Chondrocyte (in vitro differentiated cells): ENCODE results near the gene DLX3. TPM values are rescaled to one million over a fixed set of nuclear protein-coding genes. Genes with fewer than 3 reads are reported as not detected.
A peak's percentile ranks its signal among the peaks of the same experiment; 100 is the strongest.

Experiments used
- DNase-seq: peaks from one replicate; pipeline ENCODE4 v3.0.0; 2021; ENCODE audit warnings: mixed read lengths, low spot score
- H3K27ac Mint-ChIP-seq: one replicate; pipeline ENCODE4 v1.8.0; 2021; ENCODE audit warnings: mild to moderate bottlenecking, moderate library complexity, mixed read lengths; ENCODE audit not compliant: unreplicated experiment
- H3K27me3 Mint-ChIP-seq: 2 replicates; pipeline ENCODE4 v1.8.0; 2021; ENCODE audit warnings: low read depth, mixed read lengths
- H3K36me3 Mint-ChIP-seq: 2 replicates; pipeline ENCODE4 v1.8.0; 2021; ENCODE audit warnings: low read depth, mixed read lengths
- H3K4me1 Mint-ChIP-seq: 2 replicates; pipeline ENCODE4 v1.8.0; 2021; ENCODE audit warnings: low read depth, mild to moderate bottlenecking, mixed read lengths
- H3K4me3 Mint-ChIP-seq: one replicate; pipeline ENCODE4 v1.8.0; 2021; ENCODE audit warnings: mild to moderate bottlenecking, moderate library complexity, mixed read lengths; ENCODE audit not compliant: unreplicated experiment
- H3K9me3 Mint-ChIP-seq: 2 replicates; pipeline ENCODE4 v1.8.0; 2021; ENCODE audit warnings: low read depth, mixed read lengths
- CTCF ChIP-seq: fragments of 200-600 bp; sonication (generic); IDR thresholded peaks from 2 replicates; pipeline ENCODE4 v1.5.0; 2021; ENCODE audit warnings: antibody characterized with exemption, mild to moderate bottlenecking, moderate library complexity
- total RNA-seq: library from RNA; stranded (reverse); gene quantifications from 3 replicates; pipeline ENCODE4 v1.2.1, GENCODE V29; 2021

DLX3 gene
- total RNA-seq, 1 donor from 2014 or later, result 0.10 TPM

DNA sequence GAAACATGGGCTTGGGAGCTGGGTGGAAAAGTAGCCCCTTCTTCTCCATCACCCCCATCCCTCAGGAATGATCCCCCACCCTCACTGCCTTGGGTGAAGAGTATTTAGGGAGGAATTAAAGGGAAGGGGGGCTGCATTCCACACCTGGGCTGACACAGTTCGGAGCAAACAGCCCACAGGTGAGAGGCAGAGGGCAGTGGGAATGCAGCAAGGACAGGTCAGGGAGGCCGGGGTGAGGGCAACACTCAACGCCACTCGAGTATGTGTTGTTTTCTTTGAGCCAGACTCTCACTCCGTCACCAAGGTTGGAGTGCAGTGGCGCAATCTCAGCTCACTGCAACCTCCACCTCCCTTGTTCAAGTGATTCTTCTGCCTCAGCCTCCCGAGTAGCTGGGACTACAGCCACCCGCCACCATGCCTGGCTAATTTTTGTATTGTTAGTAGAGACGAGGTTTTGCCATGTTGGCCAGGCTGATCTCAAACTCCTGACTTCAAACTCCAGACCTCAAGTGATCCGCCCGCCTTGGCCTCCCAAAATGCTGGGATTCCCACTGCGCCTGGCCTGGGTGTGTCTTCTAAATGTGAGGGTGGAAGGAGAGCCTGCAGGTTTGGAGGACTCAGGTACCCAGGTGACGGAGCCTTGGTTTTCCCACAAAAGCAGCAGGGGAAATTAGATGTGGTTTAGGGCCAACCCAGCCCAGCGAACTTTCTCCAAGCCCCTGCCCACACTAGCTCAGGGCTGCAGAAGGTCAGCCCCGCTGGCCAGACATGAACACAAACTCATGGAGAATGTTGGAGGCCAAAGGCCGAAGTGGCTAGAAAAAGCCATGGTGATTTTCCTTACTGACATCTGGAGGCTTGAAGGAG, 39.7 kb upstream of the DLX3 start:
- no peak for TF ChIP-seq CTCF
- no peaks in the 10 kb centered on the region for H3K36me3 Mint-ChIP-seq
- H3K4me3 Mint-ChIP-seq, result no peak overlapping the region
- no peaks in the 10 kb centered on the region for H3K9me3 Mint-ChIP-seq
- DNase-seq, result peak; percentile 50
- no peaks in the 10 kb centered on the region for H3K27me3 Mint-ChIP-seq
- H3K4me1 Mint-ChIP-seq, result peaks cover 68% of the 10 kb centered on the region
- H3K27ac Mint-ChIP-seq, result no peak overlapping the region

DNA sequence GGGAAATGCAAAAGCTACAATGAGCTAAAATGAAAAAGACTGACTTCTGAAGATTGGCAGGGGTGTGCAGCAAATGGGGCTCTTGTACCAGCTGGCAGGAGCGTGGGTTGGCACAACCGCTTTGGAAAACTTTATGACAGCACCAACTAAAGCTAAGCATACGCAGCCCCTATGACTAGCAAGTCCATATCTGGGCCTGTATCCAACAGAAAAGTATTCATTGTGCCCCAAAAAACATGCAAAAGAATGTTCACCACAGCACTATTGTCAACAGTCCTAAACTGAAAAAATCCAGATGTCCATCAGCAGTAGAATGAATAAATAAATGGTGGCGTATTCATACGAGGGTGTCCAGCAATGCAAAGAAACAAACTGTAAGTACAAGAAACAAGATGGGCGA, 38.3 kb upstream of the DLX3 start:
- Mint-ChIP-seq H3K4me3 (no peak overlapping the region), H3K4me1 (peaks cover 76% of the 10 kb centered on the region), H3K36me3 (no peaks in the 10 kb centered on the region), H3K27ac (peak overlapping the region; percentile 76), H3K9me3 (no peaks in the 10 kb centered on the region), H3K27me3 (no peaks in the 10 kb centered on the region)
- DNase-seq, result peak; percentile 25
- TF ChIP-seq CTCF, result no peak

DNA sequence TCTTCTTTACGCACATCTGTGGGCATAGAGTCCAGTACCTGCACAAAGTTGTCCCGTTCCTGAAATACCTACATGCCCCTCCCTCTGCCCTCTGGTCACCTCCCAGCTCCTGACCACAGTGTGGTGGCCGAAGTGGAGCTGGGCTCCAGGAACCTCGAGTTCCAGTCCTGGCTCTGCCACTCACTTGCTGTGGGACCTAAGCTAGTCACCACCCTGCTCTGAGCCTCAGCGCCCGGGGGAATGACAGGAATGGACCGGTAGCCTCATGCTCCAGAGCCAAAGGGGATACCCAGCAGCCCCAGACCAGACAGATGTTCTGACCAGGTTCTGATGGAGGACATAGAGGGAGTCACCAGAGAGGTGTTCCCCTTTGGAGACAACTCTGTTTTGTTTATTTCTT, 34.2 kb upstream of the DLX3 start:
- Mint-ChIP-seq H3K36me3 (no peaks in the 10 kb centered on the region), H3K4me3 (no peak overlapping the region), H3K27ac (peak overlapping the region; percentile 100), H3K9me3 (no peaks in the 10 kb centered on the region), H3K27me3 (no peaks in the 10 kb centered on the region), H3K4me1 (peaks cover 57% of the 10 kb centered on the region)
- TF ChIP-seq CTCF, result no peak
- DNase-seq, result peak; percentile 76

DNA sequence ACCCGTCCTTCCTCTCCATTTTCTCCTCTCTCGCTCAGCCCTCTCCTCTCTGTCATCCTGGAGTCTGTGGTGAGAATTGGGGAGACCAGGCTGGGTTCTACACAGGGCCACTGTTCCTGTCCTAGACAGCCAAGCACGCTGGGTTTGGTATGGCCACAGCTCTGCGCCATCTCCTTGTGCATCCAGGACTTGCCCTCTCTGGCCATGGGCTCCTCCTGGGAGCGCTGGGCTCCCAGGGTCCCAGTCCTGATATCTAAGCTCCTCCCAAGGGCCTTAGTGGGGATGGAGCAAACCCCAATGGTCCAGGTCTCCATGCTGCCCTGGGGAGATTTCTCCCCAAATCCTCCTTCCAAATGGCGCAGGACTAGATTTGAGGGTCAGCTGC, 33.7 kb upstream of the DLX3 start:
- H3K36me3 Mint-ChIP-seq, result no peaks in the 10 kb centered on the region
- peak overlapping the region; percentile 100 for H3K27ac Mint-ChIP-seq
- peak; percentile 60 for DNase-seq
- H3K4me1 Mint-ChIP-seq, result peaks cover 53% of the 10 kb centered on the region
- no peak for TF ChIP-seq CTCF
- H3K4me3 Mint-ChIP-seq, result peak overlapping the region; percentile 77
- H3K27me3 Mint-ChIP-seq, result no peaks in the 10 kb centered on the region
- H3K9me3 Mint-ChIP-seq, result no peaks in the 10 kb centered on the region

- Mint-ChIP-seq H3K9me3 (no peaks in the 10 kb centered on the region), H3K4me1 (peaks cover 47% of the 10 kb centered on the region), H3K27ac (peak overlapping the region; percentile 100), H3K4me3 (peak overlapping the region; percentile 77), H3K27me3 (no peaks in the 10 kb centered on the region), H3K36me3 (no peaks in the 10 kb centered on the region)
- TF ChIP-seq CTCF, result no peak
- peak; percentile 90 for DNase-seq
Measured at GRCh38 chr17:50027881-50028735, 33.1 kb upstream of the DLX3 start.
